CD4-positive, alpha-beta T cell (primary cell): ENCODE results near the gene CDIP1. TPM values are rescaled to one million over a fixed set of nuclear protein-coding genes. Genes with fewer than 3 reads are reported as not detected.

Experiments
- ATAC-seq: fragments of 200-7000 bp; cut with Tn5 transposase; one replicate; pipeline ENCODE4 v1.10.0; 2022; ENCODE audit warnings: mild to moderate bottlenecking; ENCODE audit not compliant: poor library complexity
- CTCF ChIA-PET: fragments of 350-600 bp; sonication (Branson Sonifier 250); formaldehyde crosslinking; loops from one replicate; lab custom pipeline; 2021; ENCODE audit warnings: antibody characterized with exemption, inconsistent platforms; lab: Charles Lee
- POLR2A ChIA-PET: fragments of 350-600 bp; sonication (Branson Sonifier 250); formaldehyde crosslinking; loops from one replicate; lab custom pipeline; 2021; ENCODE audit warnings: antibody characterized with exemption, inconsistent platforms; lab: Charles Lee
- DNase-seq, 14 experiments: peaks; one replicate each; pipeline ENCODE4 v3.0.0-alpha.2; 2013 to 2020; ENCODE audit warnings: mixed read lengths in 2 of 14
- H3K27ac ChIP-seq, 2 donors: one replicate each; pipeline versions ENCODE4 v1.5.1 to v1.7.0; 2013; ENCODE audit warnings: low read length in 2 of 2, low read depth in 1 of 2, mild to moderate bottlenecking in 1 of 2
- H3K27me3 ChIP-seq, 2 experiments: 1 replicate in 1 of 2; 2 replicates in 1 of 2; pipeline versions ENCODE4 v1.6.1 to v1.7.0; 2013; ENCODE audit warnings: low read length in 2 of 2, control low read depth in 1 of 2, mild to moderate bottlenecking in 1 of 2, moderate library complexity in 1 of 2; ENCODE audit not compliant: insufficient read depth in 2 of 2, control insufficient read depth in 1 of 2
- H3K36me3 ChIP-seq: one replicate; pipeline ENCODE4 v1.6.1; 2013; ENCODE audit warnings: low read length, control low read depth; ENCODE audit not compliant: insufficient read depth
- H3K4me1 ChIP-seq: one replicate; pipeline ENCODE4 v1.6.1; 2013; ENCODE audit warnings: low read length, control low read depth; ENCODE audit not compliant: insufficient read depth
- H3K4me3 ChIP-seq: one replicate; pipeline ENCODE4 v1.5.1; 2013; ENCODE audit warnings: mild to moderate bottlenecking, low read length, moderate library complexity
- H3K9me3 ChIP-seq, 2 experiments: 1 replicate in 1 of 2; 2 replicates in 1 of 2; pipeline versions ENCODE4 v1.6.1 to v1.7.0; 2013; ENCODE audit warnings: low read length in 2 of 2, mild to moderate bottlenecking in 2 of 2, control low read depth in 1 of 2, moderate library complexity in 1 of 2; ENCODE audit not compliant: control insufficient read depth in 1 of 2, insufficient read depth in 1 of 2
- H3K27ac Mint-ChIP-seq: one replicate; pipeline ENCODE4 v1.8.0; 2020; ENCODE audit warnings: mixed read lengths
- H3K27me3 Mint-ChIP-seq: one replicate; pipeline ENCODE4 v1.8.0; 2021; ENCODE audit warnings: mixed read lengths
- H3K36me3 Mint-ChIP-seq: one replicate; pipeline ENCODE4 v1.8.0; 2021; ENCODE audit warnings: low read depth, mixed read lengths
- H3K4me1 Mint-ChIP-seq: one replicate; pipeline ENCODE4 v1.8.0; 2021; ENCODE audit warnings: low read depth, mixed read lengths
- H3K4me3 Mint-ChIP-seq: one replicate; pipeline ENCODE4 v1.8.0; 2020; ENCODE audit warnings: mild to moderate bottlenecking, mixed read lengths
- H3K9me3 Mint-ChIP-seq: one replicate; pipeline ENCODE4 v1.8.0; 2020; ENCODE audit warnings: mixed read lengths
- CTCF ChIP-seq: fragments of 200-600 bp; IDR thresholded peaks from one replicate; pipeline ENCODE4 v1.8.0; 2022; ENCODE audit warnings: antibody characterized with exemption, mild to moderate bottlenecking
- intact Hi-C, 2 experiments: fragments of 100-400 bp; cut with DNase I in 1 of 2; cut with micrococcal nuclease in 1 of 2; formaldehyde crosslinking; loops; one replicate each; pipeline versions ENCODE4 v1.15.1 to v1.9.0; 2023 to 2025; cut with DNase I, micrococcal nuclease
- total RNA-seq, 174 experiments: library from RNA in 2 of 174; stranded (reverse) in 2 of 174; gene quantifications; one replicate each; pipeline ENCODE4 v1.2.3 and lab custom pipeline; 2021 to 2026

The CDIP1 gene
- total RNA-seq, 2 experiments from 2014 or later, result 19.5 to 22.4 TPM

- no peak for ATAC-seq
- H3K27me3 Mint-ChIP-seq, result no peaks in the 10 kb centered on the region
- TF ChIP-seq CTCF, result no peak
- H3K4me1 Mint-ChIP-seq, result peaks cover 45% of the 10 kb centered on the region
- no peak for DNase-seq
- H3K36me3 Mint-ChIP-seq, result peaks cover 15% of the 10 kb centered on the region
- intact Hi-C loops, result loop anchor here in 1 of 2 experiments (2.0 to 5.0 kb wide), 2 partner anchors 81 to 110 kb away; no protein-coding TSS in a partner anchor
- CTCF ChIA-PET, result interaction anchor here (0.7 to 4.1 kb wide), 3 partner anchors 12 to 114 kb away, joined by 3 to 14 read pairs (median 5); partner anchors contain the start of gene HMOX2
- Histone ChIP-seq H3K4me3 (no peak overlapping the region), H3K4me1 (peaks cover 61% of the 10 kb centered on the region), H3K27ac (no peak overlapping the region), H3K27me3 (no peaks in the 10 kb centered on the region), H3K36me3 (peaks cover 21% of the 10 kb centered on the region), H3K9me3 (peaks cover 0 to 6% of the 10 kb centered on the region in 2 experiments)
- peak overlapping the region; percentile 80 for H3K4me3 Mint-ChIP-seq
- no peaks in the 10 kb centered on the region for H3K9me3 Mint-ChIP-seq
- peak overlapping the region; percentile 56 for H3K27ac Mint-ChIP-seq
- POLR2A ChIA-PET, result interaction anchor here (0.5 to 1.7 kb wide), 6 partner anchors 12 to 495 kb away, joined by 3 to 15 read pairs (median 3); partner anchors contain the start of gene NMRAL1
Measured at GRCh38 chr16:4536391-4537106, 2.0 kb downstream of the CDIP1 start.

GRCh38 chr16:4535627-4536108 is 2.9 kb downstream of the CDIP1 start:
- no peak for TF ChIP-seq CTCF
- Histone ChIP-seq H3K27me3 (no peaks in the 10 kb centered on the region), H3K4me1 (peaks cover 65% of the 10 kb centered on the region), H3K27ac (no peak overlapping the region), H3K9me3 (peaks cover 0 to 6% of the 10 kb centered on the region in 2 experiments), H3K4me3 (no peak overlapping the region), H3K36me3 (peaks cover 23% of the 10 kb centered on the region)
- no peaks in the 10 kb centered on the region for H3K27me3 Mint-ChIP-seq
- DNase-seq (no peak), ATAC-seq (no peak)
- peak overlapping the region; percentile 80 for H3K4me3 Mint-ChIP-seq
- POLR2A ChIA-PET, result interaction anchor here (0.6 to 1.7 kb wide), 4 partner anchors 13 to 515 kb away, joined by 3 to 15 read pairs (median 4); partner anchors contain the start of gene NMRAL1
- H3K4me1 Mint-ChIP-seq, result peaks cover 45% of the 10 kb centered on the region
- H3K36me3 Mint-ChIP-seq, result peaks cover 15% of the 10 kb centered on the region
- H3K9me3 Mint-ChIP-seq, result no peaks in the 10 kb centered on the region
- intact Hi-C loops, result loop anchor here (2.0 to 5.0 kb wide), 3 partner anchors 59 to 109 kb away; partner anchors contain the start of gene HMOX2 (in 1 of the 2)
- H3K27ac Mint-ChIP-seq, result peak overlapping the region; percentile 56
- CTCF ChIA-PET, result interaction anchor here (2.1 to 4.1 kb wide), 2 partner anchors 13 to 59 kb away, joined by 5 to 14 read pairs; partner anchors contain the start of gene HMOX2

GRCh38 chr16:4534151-4534790 is 4.3 kb downstream of the CDIP1 start:
- peak in 11 of 14 experiments; percentile 14 to 77 (median 31) for DNase-seq
- POLR2A ChIA-PET, result interaction anchor here (1.1 kb wide), 1 partner anchor 14 kb away, joined by 3 read pairs; no protein-coding TSS in a partner anchor
- peaks cover 55% of the 10 kb centered on the region for H3K4me1 Mint-ChIP-seq
- H3K27me3 ChIP-seq, result no peaks in the 10 kb centered on the region
- H3K36me3 ChIP-seq, result peaks cover 23% of the 10 kb centered on the region
- CTCF ChIA-PET, result interaction anchor here (4.1 kb wide), 1 partner anchor 15 kb away, joined by 14 read pairs; no protein-coding TSS in a partner anchor
- H3K27ac Mint-ChIP-seq, result peak overlapping the region; percentile 56
- ATAC-seq, result peak; percentile 61
- no peaks in the 10 kb centered on the region for H3K9me3 ChIP-seq
- H3K4me1 ChIP-seq, result peaks cover 78% of the 10 kb centered on the region
- H3K4me3 Mint-ChIP-seq, result peak overlapping the region; percentile 78
- H3K27me3 Mint-ChIP-seq, result no peaks in the 10 kb centered on the region
- no peaks in the 10 kb centered on the region for H3K9me3 Mint-ChIP-seq
- no peak for TF ChIP-seq CTCF
- H3K27ac ChIP-seq, result peak overlapping the region in 1 of 2 donors; percentile 1
- H3K36me3 Mint-ChIP-seq, result peaks cover 8% of the 10 kb centered on the region
- H3K4me3 ChIP-seq, result no peak overlapping the region
- intact Hi-C loops, result loop anchor here in 1 of 2 experiments (2.0 kb wide), 1 partner anchor 57 kb away; the partner anchor contains the start of gene HMOX2
